Osteocyte (in vitro differentiated cells): Measurements from ENCODE around the gene GOLT1B. TPM values are rescaled to one million over a fixed set of nuclear protein-coding genes. Genes with fewer than 3 reads are reported as not detected.

Experiments
- DNase-seq: peaks from one replicate; pipeline ENCODE4 v3.0.0; 2021; ENCODE audit warnings: mixed read lengths; ENCODE audit not compliant: unreplicated experiment; ENCODE audit errors: extremely low spot score
- H3K27ac Mint-ChIP-seq: one replicate; pipeline ENCODE4 v1.8.0; 2021; ENCODE audit warnings: mild to moderate bottlenecking, mixed read lengths; ENCODE audit not compliant: unreplicated experiment
- H3K27me3 Mint-ChIP-seq: one replicate; pipeline ENCODE4 v1.8.0; 2021; ENCODE audit warnings: mixed read lengths; ENCODE audit not compliant: unreplicated experiment
- H3K36me3 Mint-ChIP-seq: one replicate; pipeline ENCODE4 v1.8.0; 2021; ENCODE audit warnings: mixed read lengths; ENCODE audit not compliant: unreplicated experiment
- H3K4me1 Mint-ChIP-seq: one replicate; pipeline ENCODE4 v1.8.0; 2021; ENCODE audit warnings: mixed read lengths; ENCODE audit not compliant: unreplicated experiment
- H3K4me3 Mint-ChIP-seq: one replicate; pipeline ENCODE4 v1.8.0; 2021; ENCODE audit warnings: mild to moderate bottlenecking, moderate library complexity, mixed read lengths; ENCODE audit not compliant: unreplicated experiment
- H3K9me3 Mint-ChIP-seq: one replicate; pipeline ENCODE4 v1.8.0; 2021; ENCODE audit warnings: mixed read lengths; ENCODE audit not compliant: unreplicated experiment
- CTCF ChIP-seq: fragments of 200-600 bp; sonication (generic); IDR thresholded peaks from 2 replicates; pipeline ENCODE4 v1.5.0; 2021; ENCODE audit warnings: antibody characterized with exemption, mild to moderate bottlenecking, moderate library complexity
- total RNA-seq: library from RNA; stranded (reverse); gene quantifications from 2 replicates; pipeline ENCODE4 v1.2.1, GENCODE V29; 2021

Gene GOLT1B
- total RNA-seq, 1 donor from 2014 or later: 56.9 TPM

- peaks cover 27% of the 10 kb centered on the region for H3K4me1 Mint-ChIP-seq
- no peak for TF ChIP-seq CTCF
- peak overlapping the region; percentile 74 for H3K4me3 Mint-ChIP-seq
- peak overlapping the region; percentile 13 for H3K27ac Mint-ChIP-seq
- peak; percentile 90 for DNase-seq
- no peaks in the 10 kb centered on the region for H3K27me3 Mint-ChIP-seq
- H3K9me3 Mint-ChIP-seq: peaks cover 5% of the 10 kb centered on the region
- H3K36me3 Mint-ChIP-seq: peaks cover 7% of the 10 kb centered on the region
These were observed 26.0 kb downstream of the GOLT1B start for GRCh38 chr12:21527451-21528180.

GRCh38 chr12:21528953-21529352 lies 27.4 kb downstream of the GOLT1B start:
- TF ChIP-seq CTCF: no peak
- Mint-ChIP-seq H3K27ac (no peak overlapping the region), H3K9me3 (no peaks in the 10 kb centered on the region), H3K4me3 (no peak overlapping the region), H3K36me3 (peaks cover 3% of the 10 kb centered on the region), H3K4me1 (peaks cover 27% of the 10 kb centered on the region), H3K27me3 (no peaks in the 10 kb centered on the region)
- DNase-seq: no peak

GRCh38 chr12:21529456-21529855 lies 27.9 kb downstream of the GOLT1B start:
- no peak for DNase-seq
- Mint-ChIP-seq H3K4me3 (no peak overlapping the region), H3K27ac (no peak overlapping the region), H3K4me1 (peaks cover 25% of the 10 kb centered on the region), H3K9me3 (no peaks in the 10 kb centered on the region), H3K36me3 (peaks cover 3% of the 10 kb centered on the region), H3K27me3 (no peaks in the 10 kb centered on the region)
- TF ChIP-seq CTCF: no peak

GRCh38 chr12:21538061-21538653 lies 36.6 kb downstream of the GOLT1B start:
- TF ChIP-seq CTCF: no peak
- Mint-ChIP-seq H3K27ac (no peak overlapping the region), H3K36me3 (no peaks in the 10 kb centered on the region), H3K27me3 (no peaks in the 10 kb centered on the region), H3K4me1 (no peaks in the 10 kb centered on the region), H3K4me3 (no peak overlapping the region), H3K9me3 (no peaks in the 10 kb centered on the region)
- no peak for DNase-seq

GRCh38 chr12:21539797-21540196 lies 38.2 kb downstream of the GOLT1B start:
- no peaks in the 10 kb centered on the region for H3K27me3 Mint-ChIP-seq
- H3K4me3 Mint-ChIP-seq: no peak overlapping the region
- no peak for DNase-seq
- TF ChIP-seq CTCF: no peak
- no peaks in the 10 kb centered on the region for H3K9me3 Mint-ChIP-seq
- no peaks in the 10 kb centered on the region for H3K36me3 Mint-ChIP-seq
- no peaks in the 10 kb centered on the region for H3K4me1 Mint-ChIP-seq
- H3K27ac Mint-ChIP-seq: no peak overlapping the region
